ENCODE measurements around the gene GPHN.
"Not testable (repeated sequence)": the region's sequence is repeated elsewhere in the genome, so short reads cannot be mapped to it uniquely, and the experiment has no call there.

Gene GPHN

GRCh38 chr14:67045440-67045839, 537.5 kb downstream of the GPHN start:
- no peak overlapping the region for H3K4me3 ChIP-seq (ENCODE audit: low read length)
- no peak for TF ChIP-seq ZNF274 (IDR thresholded peaks at IDR 0.05; ENCODE audit: low read depth, low read length)

GRCh38 chr14:67050896-67051295, 542.9 kb downstream of the GPHN start:
- TF ChIP-seq ZNF274 (IDR thresholded peaks at IDR 0.05; ENCODE audit: low read depth, low read length) = no peak
- H3K4me3 ChIP-seq (ENCODE audit: low read length) = no peak overlapping the region

GRCh38 chr14:67056684-67057083, 548.7 kb downstream of the GPHN start:
- no peak for TF ChIP-seq ZNF274 (IDR thresholded peaks at IDR 0.05; ENCODE audit: low read depth, low read length)
- H3K4me3 ChIP-seq (ENCODE audit: low read length) = no peak overlapping the region

- no peak for TF ChIP-seq ZNF274 (IDR thresholded peaks at IDR 0.05; ENCODE audit: low read depth, low read length)
- no peak overlapping the region for H3K4me3 ChIP-seq (ENCODE audit: low read length)
Measured at GRCh38 chr14:67059596-67059995, 551.6 kb downstream of the GPHN start.

GRCh38 chr14:67060546-67060945, 552.6 kb downstream of the GPHN start:
- TF ChIP-seq ZNF274 (IDR thresholded peaks at IDR 0.05; ENCODE audit: low read depth, low read length) = no peak
- H3K4me3 ChIP-seq (ENCODE audit: low read length) = no peak overlapping the region

- H3K4me3 ChIP-seq (ENCODE audit: low read length) = not testable (repeated sequence)
Measured at GRCh38 chr14:67067070-67067814, 559.3 kb downstream of the GPHN start.

GRCh38 chr14:67068251-67068650, 560.3 kb downstream of the GPHN start:
- no peak overlapping the region for H3K4me3 ChIP-seq (ENCODE audit: low read length)
- TF ChIP-seq ZNF274 (IDR thresholded peaks at IDR 0.05; ENCODE audit: low read depth, low read length) = no peak

GRCh38 chr14:67071506-67071905, 563.6 kb downstream of the GPHN start:
- no peak for TF ChIP-seq ZNF274 (IDR thresholded peaks at IDR 0.05; ENCODE audit: low read depth, low read length)
- no peak overlapping the region for H3K4me3 ChIP-seq (ENCODE audit: low read length)

GRCh38 chr14:67077921-67078320, 570.0 kb downstream of the GPHN start:
- TF ChIP-seq ZNF274 (IDR thresholded peaks at IDR 0.05; ENCODE audit: low read depth, low read length) = no peak

GRCh38 chr14:67079846-67080245, 571.9 kb downstream of the GPHN start:
- TF ChIP-seq ZNF274 (IDR thresholded peaks at IDR 0.05; ENCODE audit: low read depth, low read length) = no peak
- H3K4me3 ChIP-seq (ENCODE audit: low read length) = no peak overlapping the region

More at GRCh38 chr14:67077921-67078320, 570.0 kb downstream of the GPHN start:
- no peak overlapping the region for H3K4me3 ChIP-seq (ENCODE audit: low read length)

GRCh38 chr14:67108230-67108629, 600.3 kb downstream of the GPHN start:
- H3K4me3 ChIP-seq (ENCODE audit: low read length) = no peak overlapping the region
- no peak for TF ChIP-seq ZNF274 (IDR thresholded peaks at IDR 0.05; ENCODE audit: low read depth, low read length)

GRCh38 chr14:67111022-67111421, 603.1 kb downstream of the GPHN start:
- no peak overlapping the region for H3K4me3 ChIP-seq (ENCODE audit: low read length)
- no peak for TF ChIP-seq ZNF274 (IDR thresholded peaks at IDR 0.05; ENCODE audit: low read depth, low read length)

- no peak overlapping the region for H3K4me3 ChIP-seq (ENCODE audit: low read length)
- no peak for TF ChIP-seq ZNF274 (IDR thresholded peaks at IDR 0.05; ENCODE audit: low read depth, low read length)
Measured at GRCh38 chr14:67112344-67112743, 604.4 kb downstream of the GPHN start.

GRCh38 chr14:67127174-67127573, 619.2 kb downstream of the GPHN start:
- no peak for TF ChIP-seq ZNF274 (IDR thresholded peaks at IDR 0.05; ENCODE audit: low read depth, low read length)
- H3K4me3 ChIP-seq (ENCODE audit: low read length) = no peak overlapping the region

- no peak overlapping the region for H3K4me3 ChIP-seq (ENCODE audit: low read length)
- TF ChIP-seq ZNF274 (IDR thresholded peaks at IDR 0.05; ENCODE audit: low read depth, low read length) = no peak
Measured at GRCh38 chr14:67129768-67130167, 621.8 kb downstream of the GPHN start.

GRCh38 chr14:67131691-67132090, 623.7 kb downstream of the GPHN start:
- H3K4me3 ChIP-seq (ENCODE audit: low read length) = no peak overlapping the region
- TF ChIP-seq ZNF274 (IDR thresholded peaks at IDR 0.05; ENCODE audit: low read depth, low read length) = no peak
